GM13977 (cell line): Measurements from ENCODE around the gene NUDT2.

Experiments used
- DNase-seq: peaks from one replicate; pipeline ENCODE4 v3.0.0; 2012; ENCODE audit warnings: low spot score
- in situ Hi-C: fragments of 300-500 bp; cut with MboI; formaldehyde crosslinking; loops from one replicate; pipeline ENCODE4 v1.12.0; 2022; ENCODE audit warnings: low sequenced_read_pairs, low pct_unique_long_range_greater_than_20kb, mixed read lengths, inconsistent platforms; ENCODE audit not compliant: unreplicated experiment
- TF ChIP-seq, protein P1 (sequence below): IDR thresholded peaks from 2 replicates; pipeline ENCODE4 v1.5.1; 2012; ENCODE audit warnings: mild to moderate bottlenecking, control low read depth; ENCODE audit not compliant: insufficient read depth; ENCODE audit errors: extremely low read depth, missing control alignments

The NUDT2 gene

DNA sequence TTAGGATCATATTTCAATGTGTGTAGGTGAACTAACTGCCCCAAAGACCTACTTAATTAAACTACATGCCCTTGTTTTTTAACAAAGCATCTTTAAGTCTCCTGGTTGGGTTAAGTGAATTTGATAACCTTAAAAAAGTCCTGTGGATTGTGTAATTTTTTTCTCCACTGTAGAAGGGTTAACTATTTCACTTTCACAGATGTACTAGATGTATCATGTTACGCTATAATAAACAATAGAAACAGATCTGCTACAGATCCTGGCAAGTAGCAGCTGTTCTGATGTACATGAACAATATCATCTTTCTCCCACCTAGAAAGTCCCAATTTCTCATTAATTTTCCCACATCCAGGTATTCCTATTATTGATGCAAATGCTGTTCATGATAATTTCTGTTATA is 19.2 kb upstream of the NUDT2 start:
- in situ Hi-C loops, result no loop called here

DNA sequence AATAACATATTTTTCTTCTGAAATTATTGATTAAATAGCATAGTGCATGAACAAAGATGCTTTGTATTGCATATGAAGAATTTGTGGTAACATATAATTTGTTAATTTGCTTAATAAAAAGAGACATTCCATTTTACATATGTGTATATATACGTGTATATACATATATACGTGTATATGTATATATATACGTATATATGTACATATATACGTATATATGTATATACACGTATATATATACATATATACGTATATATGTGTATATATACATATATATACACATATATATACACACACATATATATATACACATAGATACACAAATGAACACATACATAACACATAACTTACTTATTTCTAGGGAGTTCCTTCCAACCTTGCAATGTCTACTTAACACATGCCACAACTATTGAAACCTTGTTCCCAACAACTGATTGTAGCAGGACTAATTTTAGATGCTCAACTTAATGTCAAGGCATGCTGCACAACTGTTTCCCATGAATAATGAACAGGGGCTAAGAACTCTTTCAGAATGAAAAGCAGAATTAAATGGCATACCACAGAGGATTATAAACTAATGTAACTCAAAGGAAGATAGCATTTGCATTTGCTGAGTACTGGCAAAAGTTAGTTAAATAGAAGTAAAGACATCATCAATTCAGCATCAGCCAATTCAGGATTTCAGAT is 17.7 kb upstream of the NUDT2 start:
- TF ChIP-seq, protein P1, sequence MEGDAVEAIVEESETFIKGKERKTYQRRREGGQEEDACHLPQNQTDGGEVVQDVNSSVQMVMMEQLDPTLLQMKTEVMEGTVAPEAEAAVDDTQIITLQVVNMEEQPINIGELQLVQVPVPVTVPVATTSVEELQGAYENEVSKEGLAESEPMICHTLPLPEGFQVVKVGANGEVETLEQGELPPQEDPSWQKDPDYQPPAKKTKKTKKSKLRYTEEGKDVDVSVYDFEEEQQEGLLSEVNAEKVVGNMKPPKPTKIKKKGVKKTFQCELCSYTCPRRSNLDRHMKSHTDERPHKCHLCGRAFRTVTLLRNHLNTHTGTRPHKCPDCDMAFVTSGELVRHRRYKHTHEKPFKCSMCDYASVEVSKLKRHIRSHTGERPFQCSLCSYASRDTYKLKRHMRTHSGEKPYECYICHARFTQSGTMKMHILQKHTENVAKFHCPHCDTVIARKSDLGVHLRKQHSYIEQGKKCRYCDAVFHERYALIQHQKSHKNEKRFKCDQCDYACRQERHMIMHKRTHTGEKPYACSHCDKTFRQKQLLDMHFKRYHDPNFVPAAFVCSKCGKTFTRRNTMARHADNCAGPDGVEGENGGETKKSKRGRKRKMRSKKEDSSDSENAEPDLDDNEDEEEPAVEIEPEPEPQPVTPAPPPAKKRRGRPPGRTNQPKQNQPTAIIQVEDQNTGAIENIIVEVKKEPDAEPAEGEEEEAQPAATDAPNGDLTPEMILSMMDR, result no peak
- in situ Hi-C loops, result no loop called here
- DNase-seq, result no peak

More for the DNA sequence above, 19.2 kb upstream of the NUDT2 start:
- no peak for DNase-seq
- TF ChIP-seq, protein P1, result no peak

DNA sequence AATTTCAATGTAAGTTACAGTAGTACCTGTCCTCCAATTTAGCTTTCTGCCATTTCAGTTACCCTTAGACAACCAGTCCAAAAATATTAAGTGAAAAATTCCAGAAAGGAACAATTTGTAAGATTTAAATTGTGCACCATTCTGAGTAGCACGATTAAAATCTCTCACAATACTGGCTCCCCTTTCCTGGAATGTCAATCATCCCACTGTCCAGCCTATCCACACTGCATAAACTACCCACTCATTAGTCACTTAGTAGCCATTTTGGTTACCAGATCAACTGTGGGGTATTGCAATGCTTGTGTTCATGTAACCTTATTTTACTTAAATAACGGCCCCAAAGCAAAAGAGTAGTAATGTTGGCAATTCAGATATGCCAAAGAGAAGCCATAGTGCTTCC is 11.9 kb upstream of the NUDT2 start:
- DNase-seq, result no peak
- in situ Hi-C loops, result no loop called here
- TF ChIP-seq, protein P1, result no peak

DNA sequence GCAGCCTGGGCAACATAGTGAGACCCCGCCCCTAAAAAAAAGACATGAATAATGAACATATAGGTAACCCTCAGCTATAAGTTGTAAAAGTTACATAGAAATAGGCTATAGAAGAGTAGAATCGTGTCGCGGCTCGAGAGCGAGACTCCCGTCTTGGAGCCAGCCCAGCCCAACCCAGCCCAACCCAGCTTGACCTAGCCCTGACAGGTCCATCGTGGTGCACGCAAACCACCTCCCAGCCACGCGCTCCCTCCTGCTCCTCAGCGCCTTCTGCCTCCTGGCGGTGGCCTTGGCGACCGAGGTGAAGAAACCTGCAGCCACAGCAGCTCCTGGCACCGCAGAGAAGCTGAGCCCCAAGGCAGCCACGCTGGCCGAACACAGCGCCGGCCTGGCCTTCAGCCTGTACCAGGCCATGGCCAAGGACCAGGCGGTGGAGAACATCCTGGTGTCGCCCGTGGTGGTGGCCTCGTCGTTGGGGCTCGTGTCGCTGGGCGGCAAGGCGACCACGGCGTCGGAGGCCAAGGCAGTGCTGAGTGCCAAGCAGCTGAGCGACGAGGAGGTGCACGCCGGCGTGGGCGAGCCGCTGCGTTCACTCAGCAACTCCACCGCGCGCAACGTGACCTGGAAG is 11.1 kb upstream of the NUDT2 start:
- in situ Hi-C loops, result no loop called here
- TF ChIP-seq, protein P1, result no peak
- DNase-seq, result no peak

DNA sequence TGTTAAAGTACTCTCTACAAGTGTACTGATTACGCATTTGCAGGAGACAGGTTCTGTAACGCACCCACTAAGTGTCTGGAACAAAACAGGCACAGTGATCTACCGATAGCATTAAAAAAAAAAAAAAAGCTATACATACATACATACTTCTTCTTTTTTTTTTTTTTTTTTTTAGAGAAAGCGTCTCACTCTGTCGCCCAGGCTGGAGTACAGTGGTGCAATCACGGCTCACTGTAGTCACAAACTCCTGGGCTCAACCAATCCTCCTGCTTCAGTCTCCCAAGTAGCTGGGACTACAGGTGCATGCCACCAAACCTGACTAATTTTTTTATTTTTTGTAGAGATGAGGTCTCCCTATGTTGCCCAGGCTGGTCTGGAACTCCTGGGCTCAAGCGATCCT is 7.9 kb upstream of the NUDT2 start:
- in situ Hi-C loops, result no loop called here
- TF ChIP-seq, protein P1, result no peak
- no peak for DNase-seq

DNA sequence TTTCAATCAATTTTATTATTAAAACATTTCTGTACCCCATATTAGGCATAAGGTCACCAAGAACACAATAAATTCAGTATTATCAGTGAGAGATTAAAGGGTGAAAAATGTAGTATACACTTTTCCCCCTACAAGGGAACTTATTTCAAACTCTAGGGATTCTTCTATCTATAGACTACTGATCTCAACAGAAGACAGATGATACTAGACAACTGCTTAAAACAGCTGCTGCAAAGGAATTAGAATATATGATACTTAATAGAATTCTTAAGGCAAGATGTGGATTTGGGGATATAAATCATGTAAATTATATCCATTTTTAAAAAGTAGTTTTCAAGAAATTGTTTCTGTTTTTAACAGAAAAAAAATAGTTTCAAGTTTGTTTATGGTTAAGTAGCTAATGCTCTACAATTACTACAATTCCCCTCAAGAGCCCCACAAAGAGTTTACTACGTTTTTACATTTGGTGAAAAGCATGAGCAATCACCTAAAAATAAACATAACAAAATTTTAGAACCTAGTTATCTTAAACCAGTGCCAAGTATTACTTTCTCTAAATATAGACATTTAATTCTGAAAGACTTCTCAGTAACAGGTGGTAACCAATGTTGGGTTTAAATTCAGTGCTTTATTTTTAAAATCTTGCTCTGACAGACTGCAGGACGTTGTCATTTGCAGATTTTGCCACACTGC is 6.3 kb upstream of the NUDT2 start:
- in situ Hi-C loops, result no loop called here
- no peak for DNase-seq
- TF ChIP-seq, protein P1, result no peak
